ENCODE data around the gene EVX2. TPM values are rescaled to one million over a fixed set of nuclear protein-coding genes. Genes with fewer than 3 reads are reported as not detected.

Gene EVX2
- total RNA-seq, 1 donor from 2014 or later = not detected

- H3K27ac Mint-ChIP-seq = no peak overlapping the region
Observed at GRCh38 chr2:176126929-176127773, 43.4 kb upstream of the EVX2 start.

GRCh38 chr2:176125772-176126054 is 42.0 kb upstream of the EVX2 start:
- no peak for DNase-seq (ENCODE audit: low spot score)
- H3K36me3 Mint-ChIP-seq = no peaks in the 10 kb centered on the region

More at GRCh38 chr2:176126929-176127773, 43.4 kb upstream of the EVX2 start:
- Mint-ChIP-seq H3K4me1 (peaks cover 17% of the 10 kb centered on the region), H3K9me3 (peaks cover 9% of the 10 kb centered on the region), H3K27me3 (ENCODE audit: insufficient read depth, low read depth) (peaks cover 82% of the 10 kb centered on the region), H3K4me3 (no peak overlapping the region), H3K36me3 (no peaks in the 10 kb centered on the region)
- TF ChIP-seq, protein P1, sequence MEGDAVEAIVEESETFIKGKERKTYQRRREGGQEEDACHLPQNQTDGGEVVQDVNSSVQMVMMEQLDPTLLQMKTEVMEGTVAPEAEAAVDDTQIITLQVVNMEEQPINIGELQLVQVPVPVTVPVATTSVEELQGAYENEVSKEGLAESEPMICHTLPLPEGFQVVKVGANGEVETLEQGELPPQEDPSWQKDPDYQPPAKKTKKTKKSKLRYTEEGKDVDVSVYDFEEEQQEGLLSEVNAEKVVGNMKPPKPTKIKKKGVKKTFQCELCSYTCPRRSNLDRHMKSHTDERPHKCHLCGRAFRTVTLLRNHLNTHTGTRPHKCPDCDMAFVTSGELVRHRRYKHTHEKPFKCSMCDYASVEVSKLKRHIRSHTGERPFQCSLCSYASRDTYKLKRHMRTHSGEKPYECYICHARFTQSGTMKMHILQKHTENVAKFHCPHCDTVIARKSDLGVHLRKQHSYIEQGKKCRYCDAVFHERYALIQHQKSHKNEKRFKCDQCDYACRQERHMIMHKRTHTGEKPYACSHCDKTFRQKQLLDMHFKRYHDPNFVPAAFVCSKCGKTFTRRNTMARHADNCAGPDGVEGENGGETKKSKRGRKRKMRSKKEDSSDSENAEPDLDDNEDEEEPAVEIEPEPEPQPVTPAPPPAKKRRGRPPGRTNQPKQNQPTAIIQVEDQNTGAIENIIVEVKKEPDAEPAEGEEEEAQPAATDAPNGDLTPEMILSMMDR (IDR thresholded peaks at IDR 0.05) = peak; percentile 95
- TF ChIP-seq EZH2 (IDR thresholded peaks at IDR 0.05) (no peak), EZH2phosphoT487 (IDR thresholded peaks at IDR 0.05) (no peak)
- Histone ChIP-seq H3K9ac (no peak overlapping the region), H3F3A (ENCODE audit: low read depth) (peaks cover 3% of the 10 kb centered on the region), H3K9me3 (ENCODE audit: low read depth) (no peaks in the 10 kb centered on the region), H2AFZ (replicated peaks) (no peak overlapping the region), H3K27ac (no peak overlapping the region), H3K4me3 (no peak overlapping the region), H3K36me3 (no peaks in the 10 kb centered on the region), H3K27me3 (peaks cover 100% of the 10 kb centered on the region), H3K4me2 (no peak overlapping the region), H4K20me1 (ENCODE audit: low read depth) (peaks cover 88% of the 10 kb centered on the region), H3K4me1 (peaks cover 3% of the 10 kb centered on the region), H3K79me2 (ENCODE audit: low read depth) (no peaks in the 10 kb centered on the region)
- peak; percentile 82 for DNase-seq (ENCODE audit: low spot score)

DNA sequence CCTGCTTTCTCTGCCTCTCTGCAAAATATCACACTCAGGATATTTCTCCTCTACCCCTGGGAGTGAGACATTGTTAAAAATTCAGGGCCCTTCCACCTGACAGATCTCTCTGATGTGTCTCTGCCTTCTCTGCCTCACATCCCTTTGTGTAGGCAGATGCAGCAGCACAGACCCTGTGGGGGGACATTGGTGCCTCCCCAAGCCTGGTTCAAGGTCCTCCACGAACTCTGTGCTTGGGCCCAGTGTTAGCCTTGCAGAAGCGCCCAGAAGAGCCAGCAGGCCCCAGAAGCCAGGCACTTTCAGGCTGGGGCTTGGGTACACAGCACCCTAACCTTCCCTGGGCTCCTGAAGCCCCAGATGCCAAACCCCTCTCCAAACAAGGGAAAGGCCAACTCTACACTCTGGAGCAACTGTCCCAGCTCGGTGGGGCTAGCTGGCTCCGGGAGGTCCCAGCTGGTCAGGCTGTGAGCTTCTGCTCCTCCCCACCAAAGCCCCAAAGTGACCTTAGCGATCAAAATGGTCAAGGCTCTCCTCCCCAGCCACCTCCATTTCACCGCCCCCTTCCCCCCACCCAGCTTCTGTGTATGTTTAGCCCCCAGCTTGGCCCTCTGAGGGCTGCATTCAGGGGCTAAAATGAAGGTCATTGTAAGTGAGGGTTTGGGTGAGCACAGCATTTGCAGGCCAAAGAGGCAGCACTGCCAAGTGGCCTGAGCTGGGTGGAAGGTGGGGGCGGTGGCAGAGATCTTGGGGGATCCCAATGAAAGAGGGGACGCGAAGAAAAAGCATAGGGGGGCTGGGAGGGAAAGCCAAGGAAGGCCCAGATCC is 41.4 kb upstream of the EVX2 start:
- H3K4me3 Mint-ChIP-seq = no peak overlapping the region
- no peak overlapping the region for H3K27ac ChIP-seq

More at GRCh38 chr2:176125772-176126054, 42.0 kb upstream of the EVX2 start:
- Histone ChIP-seq H3K79me2 (ENCODE audit: low read depth) (no peaks in the 10 kb centered on the region), H3K4me1 (peaks cover 3% of the 10 kb centered on the region), H3F3A (ENCODE audit: low read depth) (peaks cover 3% of the 10 kb centered on the region), H4K20me1 (ENCODE audit: low read depth) (peaks cover 89% of the 10 kb centered on the region), H3K36me3 (no peaks in the 10 kb centered on the region), H3K4me3 (no peak overlapping the region), H3K9me3 (ENCODE audit: low read depth) (no peaks in the 10 kb centered on the region), H3K27ac (no peak overlapping the region), H3K4me2 (no peak overlapping the region), H2AFZ (replicated peaks) (no peak overlapping the region), H3K27me3 (peaks cover 100% of the 10 kb centered on the region), H3K9ac (no peak overlapping the region)
- peaks cover 5% of the 10 kb centered on the region for H3K9me3 Mint-ChIP-seq
- TF ChIP-seq, protein P1 (IDR thresholded peaks at IDR 0.05) = no peak
- TF ChIP-seq EZH2 (IDR thresholded peaks at IDR 0.05) (no peak), EZH2phosphoT487 (IDR thresholded peaks at IDR 0.05) (no peak)
- no peak overlapping the region for H3K4me3 Mint-ChIP-seq
- H3K27me3 Mint-ChIP-seq (ENCODE audit: insufficient read depth, low read depth) = peaks cover 77% of the 10 kb centered on the region
- H3K27ac Mint-ChIP-seq = no peak overlapping the region
- H3K4me1 Mint-ChIP-seq = peaks cover 17% of the 10 kb centered on the region

More for the DNA sequence above, 41.4 kb upstream of the EVX2 start:
- Histone ChIP-seq H3K79me2 (ENCODE audit: low read depth) (no peaks in the 10 kb centered on the region), H3F3A (ENCODE audit: low read depth) (peaks cover 3% of the 10 kb centered on the region), H3K9me3 (ENCODE audit: low read depth) (no peaks in the 10 kb centered on the region), H3K4me3 (no peak overlapping the region), H4K20me1 (ENCODE audit: low read depth) (peaks cover 90% of the 10 kb centered on the region), H3K36me3 (no peaks in the 10 kb centered on the region), H3K4me2 (no peak overlapping the region), H2AFZ (replicated peaks) (no peak overlapping the region), H3K27me3 (peaks cover 100% of the 10 kb centered on the region), H3K4me1 (no peaks in the 10 kb centered on the region), H3K9ac (no peak overlapping the region)
- peak; percentile 21 for TF ChIP-seq EZH2phosphoT487 (IDR thresholded peaks at IDR 0.05)
- TF ChIP-seq, protein P1 (IDR thresholded peaks at IDR 0.05) = no peak
- H3K36me3 Mint-ChIP-seq = no peaks in the 10 kb centered on the region
- H3K9me3 Mint-ChIP-seq = peaks cover 5% of the 10 kb centered on the region
- peaks cover 17% of the 10 kb centered on the region for H3K4me1 Mint-ChIP-seq
- peaks cover 81% of the 10 kb centered on the region for H3K27me3 Mint-ChIP-seq (ENCODE audit: insufficient read depth, low read depth)
- DNase-seq (ENCODE audit: low spot score) = no peak
- no peak overlapping the region for H3K27ac Mint-ChIP-seq

Measured in neural progenitor cell (in vitro differentiated cells).